A673 (cell line): ENCODE measurements around the gene KCTD3. TPM values are rescaled to one million over a fixed set of nuclear protein-coding genes. Genes with fewer than 3 reads are reported as not detected.

Experiments
- BruUV-seq: library from RNA; stranded (reverse); fragments of 400-500 nt; replicated peaks from 2 replicates; lab custom pipeline; 2021; lab: Mats Ljungman, UMichigan
- CTCF ChIA-PET: fragments of 300-600 bp; sonication (Branson Sonifier 250); formaldehyde crosslinking; loops from one replicate; lab custom pipeline; 2022; ENCODE audit warnings: antibody characterized with exemption; lab: Charles Lee
- POLR2A ChIA-PET: fragments of 300-600 bp; sonication (Branson Sonifier 250); formaldehyde crosslinking; loops from one replicate; lab custom pipeline; 2022; ENCODE audit warnings: antibody characterized with exemption; ENCODE audit not compliant: low non-redundant PET; lab: Charles Lee
- DNase-seq: peaks from one replicate; pipeline ENCODE4 v3.0.0-alpha.2; 2015; ENCODE audit warnings: low spot score
- H3K27ac ChIP-seq: fragments of 200-600 bp; sonication (generic); 2 replicates; pipeline ENCODE4 v1.5.1; 2016; ENCODE audit warnings: mixed run types, low read depth, mild to moderate bottlenecking, mixed read lengths, antibody characterized with exemption, low read length; ENCODE audit not compliant: poor library complexity, severe bottlenecking
- H3K27me3 ChIP-seq: fragments of 200-600 bp; sonication (generic); replicated peaks from 2 replicates; pipeline ENCODE4 v1.6.1; 2017; ENCODE audit warnings: mixed run types, low read depth, mild to moderate bottlenecking, mixed read lengths, antibody characterized with exemption, low read length; ENCODE audit not compliant: insufficient read depth, poor library complexity
- H3K36me3 ChIP-seq: fragments of 200-600 bp; sonication (generic); 2 replicates; pipeline ENCODE4 v1.6.1; 2016; ENCODE audit warnings: mixed run types, mild to moderate bottlenecking, mixed read lengths, antibody characterized with exemption, low read length; ENCODE audit not compliant: insufficient read depth, poor library complexity, severe bottlenecking
- H3K4me1 ChIP-seq: fragments of 200-600 bp; sonication (generic); 2 replicates; pipeline ENCODE4 v1.6.1; 2017; ENCODE audit warnings: mixed run types, mild to moderate bottlenecking, mixed read lengths, antibody characterized with exemption, low read length; ENCODE audit not compliant: insufficient read depth, poor library complexity, severe bottlenecking
- H3K4me3 ChIP-seq: fragments of 200-600 bp; sonication (generic); 2 replicates; pipeline ENCODE4 v1.5.1; 2016; ENCODE audit warnings: low read depth, mixed run types, mild to moderate bottlenecking, mixed read lengths, low read length; ENCODE audit not compliant: poor library complexity, severe bottlenecking
- H3K9me3 ChIP-seq: fragments of 200-600 bp; sonication (generic); 2 replicates; pipeline ENCODE4 v1.6.1; 2016; ENCODE audit warnings: mixed run types, low read depth, mild to moderate bottlenecking, mixed read lengths, antibody characterized with exemption, low read length; ENCODE audit not compliant: poor library complexity, severe bottlenecking
- EZH2 ChIP-seq: fragments of 200-600 bp; sonication (generic); IDR thresholded peaks from 2 replicates; pipeline ENCODE4 v1.6.1; 2017; ENCODE audit warnings: borderline replicate concordance, low read depth, mild to moderate bottlenecking, mixed read lengths, antibody characterized with exemption, low read length; ENCODE audit not compliant: poor library complexity, severe bottlenecking
- intact Hi-C: fragments of 100-400 bp; cut with micrococcal nuclease; formaldehyde crosslinking; loops from one replicate; pipeline ENCODE4 v1.10.0; 2022; ENCODE audit not compliant: unreplicated experiment
- total RNA-seq: library from RNA; stranded (reverse); gene quantifications from 2 replicates; pipeline ENCODE4 v1.2.3, GENCODE V29; 2021
- TF ChIP-seq, protein P1 (sequence below): fragments of 300-800, 200-600 bp; sonication (generic); conservative IDR thresholded peaks from 2 replicates; pipeline ENCODE4 v1.5.1; 2017; ENCODE audit warnings: low read depth, mild to moderate bottlenecking, antibody characterized with exemption, low read length, moderate library complexity, mixed read lengths

KCTD3 gene
- total RNA-seq, 1 experiment from 2014 or later: 10.8 TPM

DNA sequence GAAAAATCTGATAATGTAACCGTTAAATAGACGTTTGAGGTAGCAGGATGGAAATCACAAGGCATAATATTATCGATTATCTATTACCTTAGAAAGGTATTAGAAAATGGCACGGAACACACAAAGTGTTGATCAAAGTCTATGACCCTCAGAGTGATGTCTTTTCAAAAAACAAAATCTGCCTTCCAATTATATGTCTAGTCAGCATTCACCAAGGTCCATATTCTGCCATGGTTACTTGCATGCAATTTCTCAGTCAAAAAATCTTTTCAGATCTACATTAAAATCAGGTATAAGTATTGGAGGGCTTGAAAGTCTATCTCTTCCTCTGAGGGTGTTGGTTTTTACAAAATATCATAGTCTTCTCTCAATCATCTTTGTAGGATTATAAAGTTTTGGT lies 81.9 kb downstream of the KCTD3 start:
- ChIA-PET CTCF (no interaction called here), POLR2A (no interaction called here)
- Histone ChIP-seq H3K4me3 (no peak overlapping the region), H3K4me1 (no peaks in the 10 kb centered on the region), H3K27ac (no peak overlapping the region), H3K36me3 (no peaks in the 10 kb centered on the region), H3K27me3 (peaks cover 13% of the 10 kb centered on the region), H3K9me3 (no peaks in the 10 kb centered on the region)
- no TSS peak for BruUV-seq
- no peak for DNase-seq
- TF ChIP-seq, protein P1, sequence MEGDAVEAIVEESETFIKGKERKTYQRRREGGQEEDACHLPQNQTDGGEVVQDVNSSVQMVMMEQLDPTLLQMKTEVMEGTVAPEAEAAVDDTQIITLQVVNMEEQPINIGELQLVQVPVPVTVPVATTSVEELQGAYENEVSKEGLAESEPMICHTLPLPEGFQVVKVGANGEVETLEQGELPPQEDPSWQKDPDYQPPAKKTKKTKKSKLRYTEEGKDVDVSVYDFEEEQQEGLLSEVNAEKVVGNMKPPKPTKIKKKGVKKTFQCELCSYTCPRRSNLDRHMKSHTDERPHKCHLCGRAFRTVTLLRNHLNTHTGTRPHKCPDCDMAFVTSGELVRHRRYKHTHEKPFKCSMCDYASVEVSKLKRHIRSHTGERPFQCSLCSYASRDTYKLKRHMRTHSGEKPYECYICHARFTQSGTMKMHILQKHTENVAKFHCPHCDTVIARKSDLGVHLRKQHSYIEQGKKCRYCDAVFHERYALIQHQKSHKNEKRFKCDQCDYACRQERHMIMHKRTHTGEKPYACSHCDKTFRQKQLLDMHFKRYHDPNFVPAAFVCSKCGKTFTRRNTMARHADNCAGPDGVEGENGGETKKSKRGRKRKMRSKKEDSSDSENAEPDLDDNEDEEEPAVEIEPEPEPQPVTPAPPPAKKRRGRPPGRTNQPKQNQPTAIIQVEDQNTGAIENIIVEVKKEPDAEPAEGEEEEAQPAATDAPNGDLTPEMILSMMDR: no peak
- TF ChIP-seq EZH2: no peak
- intact Hi-C loops: no loop called here

DNA sequence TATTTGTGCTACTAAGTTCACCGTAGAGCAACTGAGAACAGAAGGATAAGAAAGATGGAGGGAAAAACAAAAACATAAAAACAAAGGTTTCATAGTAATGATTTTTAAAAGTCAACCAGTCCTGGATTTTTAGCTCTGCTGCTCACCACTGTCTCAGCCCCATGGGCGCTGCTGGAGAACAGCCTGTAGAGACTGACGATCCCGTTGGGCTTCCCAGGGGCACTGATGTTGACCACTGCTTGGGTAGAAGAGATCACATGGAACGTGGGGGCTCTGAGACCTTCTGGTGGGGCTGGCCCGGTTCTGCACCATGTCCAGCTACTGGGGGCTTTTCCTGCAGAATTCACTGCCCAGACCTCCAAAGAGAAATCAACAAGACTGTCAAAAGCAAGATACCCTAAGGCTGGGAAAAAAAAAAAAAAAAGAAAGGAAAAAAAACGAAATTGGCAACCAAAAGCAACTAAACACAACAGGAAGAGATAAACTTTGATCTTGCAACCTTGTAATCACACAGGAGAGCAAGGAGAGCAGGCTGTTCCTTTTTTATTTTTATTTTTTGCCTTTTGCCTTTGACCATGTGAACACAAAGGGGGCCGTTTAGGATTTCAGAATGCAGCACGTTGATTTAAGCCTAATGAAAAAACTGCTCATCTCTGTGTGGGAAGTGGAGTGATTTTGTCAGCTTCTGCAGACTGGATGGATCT lies 83.5 kb downstream of the KCTD3 start:
- Histone ChIP-seq H3K36me3 (no peaks in the 10 kb centered on the region), H3K27me3 (peaks cover 13% of the 10 kb centered on the region), H3K9me3 (no peaks in the 10 kb centered on the region), H3K4me3 (no peak overlapping the region), H3K27ac (no peak overlapping the region), H3K4me1 (no peaks in the 10 kb centered on the region)
- TF ChIP-seq, protein P1: no peak
- no peak for TF ChIP-seq EZH2
- BruUV-seq: no TSS peak
- intact Hi-C loops: no loop called here
- ChIA-PET CTCF (no interaction called here), POLR2A (no interaction called here)
- no peak for DNase-seq

DNA sequence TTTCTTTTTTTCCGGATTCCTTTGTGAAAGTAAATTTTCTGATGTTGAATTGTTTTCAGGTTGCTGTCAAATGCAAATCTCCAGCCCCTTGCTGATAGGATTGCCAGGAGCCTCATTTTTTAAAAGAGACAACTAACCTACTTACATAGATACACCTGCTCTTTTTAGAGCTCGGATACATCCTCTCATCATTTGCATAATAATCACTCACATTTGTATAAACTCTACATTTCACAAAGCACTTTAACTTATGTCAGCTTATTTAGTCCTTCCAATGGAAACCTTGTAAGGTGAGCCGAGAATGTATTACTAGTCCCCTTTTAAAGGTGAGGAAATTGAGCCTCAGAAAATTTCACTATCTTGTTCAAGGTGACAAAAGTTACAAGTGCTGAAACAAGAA lies 84.8 kb downstream of the KCTD3 start:
- CTCF ChIA-PET: no interaction called here

More for the DNA sequence above, 84.8 kb downstream of the KCTD3 start:
- intact Hi-C loops: no loop called here
- Histone ChIP-seq H3K27me3 (peaks cover 13% of the 10 kb centered on the region), H3K4me3 (no peak overlapping the region), H3K27ac (no peak overlapping the region), H3K4me1 (no peaks in the 10 kb centered on the region), H3K36me3 (no peaks in the 10 kb centered on the region), H3K9me3 (no peaks in the 10 kb centered on the region)
- no peak for DNase-seq
- no TSS peak for BruUV-seq
- TF ChIP-seq EZH2: no peak
- TF ChIP-seq, protein P1: no peak
- POLR2A ChIA-PET: no interaction called here
